ENCODE data around the gene UBE2M.

DNA sequence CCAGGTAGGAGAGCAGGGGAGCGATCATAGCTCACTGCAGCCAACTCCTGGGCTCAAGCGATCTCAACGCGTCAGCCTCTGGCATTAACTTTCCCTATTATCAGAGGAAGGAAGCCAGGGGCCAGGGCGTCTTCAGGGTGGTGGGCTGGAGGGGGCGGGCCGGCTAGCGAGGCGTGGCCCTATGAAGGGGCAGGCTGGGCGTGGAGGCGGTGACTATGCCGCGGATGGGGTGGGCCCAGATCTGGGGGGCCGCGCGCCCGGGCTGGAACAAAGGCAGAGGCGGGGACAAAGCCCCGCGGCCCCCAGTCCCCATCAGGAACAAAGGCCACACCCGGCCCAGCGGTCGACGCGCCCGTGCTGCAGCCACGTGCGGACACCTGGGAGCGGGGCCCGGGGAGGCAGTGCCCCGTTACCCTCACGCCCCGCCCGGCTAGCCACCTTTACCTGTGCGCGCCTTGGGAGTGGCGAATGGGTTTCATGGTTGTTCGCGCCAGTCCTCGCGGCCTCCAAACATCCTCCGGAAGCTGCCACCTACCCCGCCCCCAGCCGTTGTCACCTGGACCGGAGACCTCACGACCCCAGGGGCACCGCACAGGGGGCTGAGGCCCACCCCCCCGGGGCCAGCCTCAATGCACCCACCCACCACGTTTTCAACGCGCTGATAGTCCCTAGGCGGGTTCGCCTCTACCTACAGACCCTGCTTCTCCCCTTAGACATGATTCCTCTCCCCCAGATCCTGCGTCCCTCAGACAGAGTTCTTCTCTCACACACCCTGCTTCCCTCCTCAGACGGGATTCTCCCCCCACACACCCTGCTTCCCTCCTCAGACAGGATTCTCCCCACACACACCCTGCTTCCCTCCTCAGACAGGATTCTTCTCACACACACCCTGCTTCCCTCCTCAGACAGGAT lies 19.9 kb downstream of the UBE2M start:
- TF ChIP-seq, protein P1, sequence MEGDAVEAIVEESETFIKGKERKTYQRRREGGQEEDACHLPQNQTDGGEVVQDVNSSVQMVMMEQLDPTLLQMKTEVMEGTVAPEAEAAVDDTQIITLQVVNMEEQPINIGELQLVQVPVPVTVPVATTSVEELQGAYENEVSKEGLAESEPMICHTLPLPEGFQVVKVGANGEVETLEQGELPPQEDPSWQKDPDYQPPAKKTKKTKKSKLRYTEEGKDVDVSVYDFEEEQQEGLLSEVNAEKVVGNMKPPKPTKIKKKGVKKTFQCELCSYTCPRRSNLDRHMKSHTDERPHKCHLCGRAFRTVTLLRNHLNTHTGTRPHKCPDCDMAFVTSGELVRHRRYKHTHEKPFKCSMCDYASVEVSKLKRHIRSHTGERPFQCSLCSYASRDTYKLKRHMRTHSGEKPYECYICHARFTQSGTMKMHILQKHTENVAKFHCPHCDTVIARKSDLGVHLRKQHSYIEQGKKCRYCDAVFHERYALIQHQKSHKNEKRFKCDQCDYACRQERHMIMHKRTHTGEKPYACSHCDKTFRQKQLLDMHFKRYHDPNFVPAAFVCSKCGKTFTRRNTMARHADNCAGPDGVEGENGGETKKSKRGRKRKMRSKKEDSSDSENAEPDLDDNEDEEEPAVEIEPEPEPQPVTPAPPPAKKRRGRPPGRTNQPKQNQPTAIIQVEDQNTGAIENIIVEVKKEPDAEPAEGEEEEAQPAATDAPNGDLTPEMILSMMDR (IDR thresholded peaks at IDR 0.05; ENCODE audit: low read length): no peak
- TF ChIP-seq EZH2 (IDR thresholded peaks at IDR 0.05; ENCODE audit: borderline replicate concordance, low read length): no peak

Measured in OCI-LY1 (cell line).